Measurements from ENCODE around the gene ADAM19.

ADAM19 gene

GRCh38 chr5:157575381-157576020 lies at the start of gene ADAM19:
Gene ADAM19 (minus strand): TSS chr5:157575775. CDS start chr5:157575696, 79 bp downstream.
- ChIA-PET CTCF (no interaction called here), POLR2A (interaction anchor here (0.6 to 1.0 kb wide), 3 partner anchors 12 to 64 kb away, joined by 3 read pairs; no protein-coding TSS in a partner anchor)
- H3K4me3 ChIP-seq (ENCODE audit: low read depth, low read length) = peak within 1 kb of the TSS; percentile 90
- TF ChIP-seq CTCF (IDR thresholded peaks at IDR 0.05; ENCODE audit: insufficient read depth, low read length, missing control alignments) = no peak
- DNase-seq (ENCODE audit: low read depth, low spot score) = no peak

GRCh38 chr5:157624144-157624543 lies 48.6 kb upstream of the ADAM19 start:
- DNase-seq (ENCODE audit: low read depth, low spot score) = no peak
- no peak overlapping the region for H3K4me3 ChIP-seq (ENCODE audit: low read depth, low read length)
- no peak for TF ChIP-seq CTCF (IDR thresholded peaks at IDR 0.05; ENCODE audit: insufficient read depth, low read length, missing control alignments)
- ChIA-PET POLR2A (no interaction called here), CTCF (no interaction called here)

- no peak for TF ChIP-seq CTCF (IDR thresholded peaks at IDR 0.05; ENCODE audit: insufficient read depth, low read length, missing control alignments)
- POLR2A ChIA-PET = no interaction called here
- H3K4me3 ChIP-seq (ENCODE audit: low read depth, low read length) = no peak overlapping the region
- DNase-seq (ENCODE audit: low read depth, low spot score) = no peak
- CTCF ChIA-PET = interaction anchor here (1.2 kb wide), 1 partner anchor 122 kb away, joined by 4 read pairs; no protein-coding TSS in a partner anchor
Measured at GRCh38 chr5:157620776-157621175, 45.2 kb upstream of the ADAM19 start.

- no peak overlapping the region for H3K4me3 ChIP-seq (ENCODE audit: low read depth, low read length)
- DNase-seq (ENCODE audit: low read depth, low spot score) = no peak
- no peak for TF ChIP-seq CTCF (IDR thresholded peaks at IDR 0.05; ENCODE audit: insufficient read depth, low read length, missing control alignments)
- ChIA-PET CTCF (interaction anchor here (1.1 to 2.1 kb wide), 2 partner anchors 10 to 12 kb away, joined by 3 to 12 read pairs; no protein-coding TSS in a partner anchor), POLR2A (no interaction called here)
Measured at GRCh38 chr5:157618191-157618765, 42.7 kb upstream of the ADAM19 start.

- TF ChIP-seq CTCF (IDR thresholded peaks at IDR 0.05; ENCODE audit: insufficient read depth, low read length, missing control alignments) = no peak
- no peak overlapping the region for H3K4me3 ChIP-seq (ENCODE audit: low read depth, low read length)
- DNase-seq (ENCODE audit: low read depth, low spot score) = no peak
- CTCF ChIA-PET = interaction anchor here (1.1 to 2.1 kb wide), 2 partner anchors 8 to 13 kb away, joined by 4 to 12 read pairs; no protein-coding TSS in a partner anchor
- POLR2A ChIA-PET = no interaction called here
Measured at GRCh38 chr5:157616785-157617184, 41.2 kb upstream of the ADAM19 start.

GRCh38 chr5:157613385-157614245 lies 38.0 kb upstream of the ADAM19 start:
- no peak overlapping the region for H3K4me3 ChIP-seq (ENCODE audit: low read depth, low read length)
- ChIA-PET POLR2A (no interaction called here), CTCF (interaction anchor here (1.0 kb wide), 1 partner anchor 19 kb away, joined by 3 read pairs; no protein-coding TSS in a partner anchor)
- TF ChIP-seq CTCF (IDR thresholded peaks at IDR 0.05; ENCODE audit: insufficient read depth, low read length, missing control alignments) = no peak
- DNase-seq (ENCODE audit: low read depth, low spot score) = no peak
